ENCODE data around the gene ERGIC1. TPM values are rescaled to one million over a fixed set of nuclear protein-coding genes. Genes with fewer than 3 reads are reported as not detected.

The ERGIC1 gene
- total and polyA plus RNA-seq, 2 of the 8 experiments (the other 6 are each of a cell fraction or from before 2014, with no cell fraction given): 95.3 to 106 TPM

- peaks cover 0 to 96% of the 10 kb centered on the region in 2 experiments for H3K79me2 ChIP-seq (ENCODE audit: control insufficient read depth in 1 of 2, insufficient read depth in 2 of 2, low read length in 2 of 2)
- H3K23ac ChIP-seq (ENCODE audit: insufficient read length): no peak overlapping the region
- H2BK15ac ChIP-seq (ENCODE audit: low read length): no peak overlapping the region
- H3K9me3 ChIP-seq (ENCODE audit: insufficient read depth in 2 of 2, low read depth in 1 of 2, low read length in 1 of 2): no peaks in the 10 kb centered on the region
- no peak overlapping the region; the same call in 1 of the 2 replicates for H3K27ac ChIP-seq (ENCODE audit: low read depth, low read length)
- no peak for TF ChIP-seq BRCA1 (IDR thresholded peaks at IDR 0.05; ENCODE audit: low read depth, low read length)
- H2BK5ac ChIP-seq (ENCODE audit: low read depth, low read length): no peak overlapping the region
- no peak overlapping the region for H3K4me3 ChIP-seq (ENCODE audit: extremely low read depth in 1 of 4, insufficient read depth in 2 of 4, low read depth in 3 of 4, low read length in 4 of 4)
- DNase-seq (ENCODE audit: low read depth in 1 of 2, low spot score in 2 of 2) (no peak), FAIRE-seq (no peak)
- no peaks in the 10 kb centered on the region for H3K23me2 ChIP-seq (ENCODE audit: low read depth, low read length)
- no peak overlapping the region for H3K9ac ChIP-seq (replicated peaks in 1 of 4; ENCODE audit: extremely low read depth in 1 of 4, low read depth in 3 of 4, low read length in 3 of 4)
- H2BK20ac ChIP-seq (ENCODE audit: low read length): no peak overlapping the region
- ChIA-PET CTCF (ENCODE audit: partially characterized antibody) (interaction anchor here (0.6 to 2.5 kb wide), 10 partner anchors 9 to 128 kb away, joined by 3 to 8 read pairs (median 5); partner anchors contain the start of gene DUSP1), POLR2A (ENCODE audit: partially characterized antibody) (interaction anchor here (2.2 kb wide), 1 partner anchor 9 kb away, joined by 8 read pairs; no protein-coding TSS in a partner anchor)
- peaks cover 0 to 2% (median 0%) of the 10 kb centered on the region in 4 experiments; a peak in 1 of 7 replicates for H3K4me1 ChIP-seq (replicated peaks in 1 of 4; ENCODE audit: control insufficient read depth in 3 of 4, insufficient read depth in 4 of 4, low read length in 3 of 4)
- H3K14ac ChIP-seq (ENCODE audit: insufficient read length): no peak overlapping the region
- no peak overlapping the region for H3K56ac ChIP-seq (replicated peaks; ENCODE audit: insufficient read length, low read depth, low read length)
- H2BK12ac ChIP-seq (ENCODE audit: low read depth, low read length): no peak overlapping the region
- no peak overlapping the region for H2BK120ac ChIP-seq (replicated peaks; ENCODE audit: low read depth, low read length)
- H4K91ac ChIP-seq (replicated peaks; ENCODE audit: insufficient read length, low read length): no peak overlapping the region
- 100% methylated on average over 2 of the region's 2 CpGs; no CpG with 5 or more reads in 1 of the 2 experiments for WGBS, 2 experiments (ENCODE audit: extremely low coverage in 1 of 2, insufficient coverage in 1 of 2, insufficient read length in 1 of 2, insufficient replicate concordance in 2 of 2, low coverage in 1 of 2, low lambda C conversion rate in 2 of 2, missing lambda C conversion rate in 1 of 2)
- H4K20me1 ChIP-seq (replicated peaks in 1 of 2; ENCODE audit: control insufficient read depth in 1 of 2, insufficient read depth in 2 of 2, low read length in 2 of 2): peaks cover 24 to 53% of the 10 kb centered on the region in 2 experiments
- H2AFZ ChIP-seq (ENCODE audit: low read length): no peak overlapping the region
- no peak overlapping the region for H3K4ac ChIP-seq (replicated peaks; ENCODE audit: insufficient read length, low read depth, low read length)
- H3K18ac ChIP-seq (ENCODE audit: extremely low read depth, low read length): no peak overlapping the region
- H2AK5ac ChIP-seq (ENCODE audit: low read depth, low read length): no peak overlapping the region
- H3K36me3 ChIP-seq (ENCODE audit: control insufficient read depth in 2 of 4, insufficient read depth in 4 of 4, low read length in 3 of 4): peaks cover 0 to 8% (median 0%) of the 10 kb centered on the region in 4 experiments; a peak in 1 of 8 replicates
- peaks cover 32% of the 10 kb centered on the region for H3K79me1 ChIP-seq (ENCODE audit: low read depth, low read length)
- H4K5ac ChIP-seq (ENCODE audit: insufficient read length, low read depth, low read length): no peak overlapping the region
- no peaks in the 10 kb centered on the region for H3K27me3 ChIP-seq (replicated peaks in 1 of 4; ENCODE audit: control insufficient read depth in 3 of 4, extremely low read depth in 1 of 4, insufficient read depth in 3 of 4, low read length in 3 of 4)
- H3K4me2 ChIP-seq (ENCODE audit: insufficient read depth in 1 of 2, low read depth in 2 of 2, low read length in 2 of 2): no peak overlapping the region
- no peak overlapping the region for H4K8ac ChIP-seq (ENCODE audit: extremely low read depth, insufficient read depth, low read length)
Measured at GRCh38 chr5:172844577-172844838, 10.5 kb downstream of the ERGIC1 start.
